Dermis blood vessel endothelial cell (primary cell): ENCODE measurements around the gene ADAMTS12. TPM values are rescaled to one million over a fixed set of nuclear protein-coding genes. Genes with fewer than 3 reads are reported as not detected.
A peak's percentile ranks its signal among the peaks of the same experiment; 100 is the strongest.
"Not testable (repeated sequence)": the region's sequence is repeated elsewhere in the genome, so short reads cannot be mapped to it uniquely, and the experiment has no call there.

Experiments used
- DNase-seq: peaks from one replicate; pipeline ENCODE4 v3.0.0; 2010
- total RNA-seq: library from RNA; depleted of rRNA; stranded (reverse); fragments of >200 nt; gene quantifications from 2 replicates; pipeline ENCODE4 v1.2.3, GENCODE V29; 2014

ADAMTS12 gene
- total RNA-seq, 1 donor from 2014 or later, result 1.0 TPM

GRCh38 chr5:33515366-33515765, 376.4 kb downstream of the ADAMTS12 start:
- not testable (repeated sequence) for DNase-seq

DNA sequence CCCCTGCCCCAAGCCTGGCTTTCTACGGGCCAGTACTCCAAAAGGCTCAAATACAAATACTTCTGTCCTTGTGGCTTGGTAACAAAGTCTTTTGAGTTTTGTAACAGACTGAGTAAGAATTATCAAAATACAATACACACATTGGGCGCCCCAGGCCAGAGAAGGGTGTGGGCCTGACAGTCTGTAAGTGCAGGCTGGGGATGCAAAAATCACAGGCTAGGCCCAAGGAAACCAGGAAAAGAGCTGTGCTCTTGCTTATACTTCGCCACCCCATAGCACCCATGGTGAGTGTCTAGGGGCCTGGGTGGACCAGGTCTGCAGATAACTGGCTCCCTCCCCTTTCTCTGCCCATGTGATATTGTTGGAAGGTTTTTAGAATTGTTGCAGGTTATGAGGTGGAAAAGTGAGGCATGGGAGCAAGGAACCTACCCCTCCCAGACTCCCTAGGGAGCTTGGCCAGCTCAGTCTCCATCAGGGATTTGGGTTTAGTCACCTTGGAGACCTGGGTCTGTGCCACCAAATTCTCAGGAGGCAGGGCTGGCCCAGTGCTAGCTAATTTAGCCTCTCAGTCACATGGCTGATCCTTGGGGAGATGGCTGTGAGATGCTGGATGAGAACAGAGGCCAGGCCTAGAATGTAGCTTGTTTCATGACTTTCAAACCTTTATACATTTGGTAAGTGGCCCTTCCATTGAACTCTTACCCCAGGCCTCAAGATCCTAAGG, 378.2 kb downstream of the ADAMTS12 start:
- no peak for DNase-seq

DNA sequence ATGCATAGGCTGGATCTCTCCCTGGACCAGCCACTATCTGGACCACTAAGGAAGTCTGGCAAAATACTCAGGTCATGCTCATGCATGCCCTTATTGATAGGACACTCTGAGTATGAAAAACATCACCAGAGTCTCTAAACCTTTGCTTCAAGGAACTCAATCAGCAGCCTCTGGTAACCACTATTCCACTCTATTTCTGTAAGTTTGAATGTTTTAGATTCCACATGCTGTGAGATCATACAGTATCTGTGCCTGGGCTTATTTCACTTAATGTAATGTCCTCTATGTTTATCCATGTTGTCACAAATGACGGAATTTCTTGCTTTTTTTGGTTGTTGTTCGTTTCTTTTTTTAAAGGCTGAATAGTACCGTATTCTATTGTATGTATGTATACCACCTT, 382.8 kb downstream of the ADAMTS12 start:
- DNase-seq, result no peak

DNA sequence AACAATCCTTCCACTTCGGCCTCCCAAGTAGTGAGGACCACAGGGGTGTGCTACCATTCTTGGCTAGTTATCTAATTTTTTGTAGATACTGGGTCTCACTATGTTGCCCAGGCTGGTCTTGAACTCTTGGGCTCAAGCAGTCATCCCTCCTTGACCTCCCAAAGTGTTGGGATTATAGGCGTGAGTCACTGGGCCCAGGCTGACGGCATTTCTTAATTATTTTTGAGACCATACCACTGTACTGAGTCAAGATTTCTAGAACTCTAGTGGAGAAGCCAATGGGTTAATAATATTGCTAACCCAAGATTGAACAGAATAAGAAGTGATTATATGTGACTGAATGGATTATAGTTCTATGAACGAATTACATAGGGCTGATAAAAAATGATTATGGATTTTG, 384.4 kb downstream of the ADAMTS12 start:
- DNase-seq, result no peak

DNA sequence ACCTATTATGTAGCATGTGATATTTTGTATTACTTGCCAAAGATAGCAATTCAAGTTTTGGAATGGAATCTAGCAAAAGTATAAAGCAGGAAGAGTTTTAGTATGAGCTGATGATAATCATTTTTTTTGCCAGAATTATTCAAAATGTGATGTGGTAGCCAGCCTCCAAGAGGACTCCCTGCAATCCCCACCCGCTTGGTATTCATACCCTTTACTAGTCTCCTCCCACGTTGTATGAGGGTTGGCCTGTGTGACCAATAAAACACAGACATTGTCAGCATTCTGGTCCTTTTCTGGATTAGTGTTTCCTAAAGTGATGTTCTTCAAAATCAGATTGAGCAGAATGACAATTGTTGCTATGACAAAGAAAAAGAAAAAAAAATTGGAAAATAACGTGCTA, 387.2 kb downstream of the ADAMTS12 start:
- DNase-seq, result no peak

GRCh38 chr5:33501899-33502298, 389.9 kb downstream of the ADAMTS12 start:
- no peak for DNase-seq

GRCh38 chr5:33501260-33501659, 390.5 kb downstream of the ADAMTS12 start:
- DNase-seq, result no peak

DNA sequence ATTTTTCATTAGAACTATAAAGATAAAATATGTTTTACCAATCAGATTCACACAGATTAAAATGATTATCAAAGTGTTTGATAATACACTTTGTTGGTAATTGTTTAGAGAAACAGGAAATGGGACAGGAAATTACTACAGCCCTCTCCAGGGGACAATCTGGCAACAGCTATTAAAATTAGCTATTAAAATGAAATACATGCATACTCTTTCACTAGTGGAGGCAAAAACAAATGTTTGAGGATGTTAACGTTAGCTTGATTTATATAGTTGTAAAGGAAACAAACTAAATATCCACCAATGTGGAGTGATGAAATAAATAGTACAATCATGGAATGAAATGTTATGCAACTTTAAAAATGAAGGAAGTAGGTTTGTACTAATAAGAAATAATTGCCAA, 397.3 kb downstream of the ADAMTS12 start:
- peak; percentile 9 for DNase-seq

- DNase-seq, result no peak
These were observed 399.8 kb downstream of the ADAMTS12 start for GRCh38 chr5:33491941-33492340.

- no peak for DNase-seq
These were observed 401.6 kb downstream of the ADAMTS12 start for GRCh38 chr5:33490071-33490665.

- no peak for DNase-seq
These were observed 402.2 kb downstream of the ADAMTS12 start for GRCh38 chr5:33489481-33490067.

GRCh38 chr5:33488558-33489355, 403.0 kb downstream of the ADAMTS12 start:
- DNase-seq, result no peak

- no peak for DNase-seq
These were observed 404.6 kb downstream of the ADAMTS12 start for GRCh38 chr5:33487236-33487635.

DNA sequence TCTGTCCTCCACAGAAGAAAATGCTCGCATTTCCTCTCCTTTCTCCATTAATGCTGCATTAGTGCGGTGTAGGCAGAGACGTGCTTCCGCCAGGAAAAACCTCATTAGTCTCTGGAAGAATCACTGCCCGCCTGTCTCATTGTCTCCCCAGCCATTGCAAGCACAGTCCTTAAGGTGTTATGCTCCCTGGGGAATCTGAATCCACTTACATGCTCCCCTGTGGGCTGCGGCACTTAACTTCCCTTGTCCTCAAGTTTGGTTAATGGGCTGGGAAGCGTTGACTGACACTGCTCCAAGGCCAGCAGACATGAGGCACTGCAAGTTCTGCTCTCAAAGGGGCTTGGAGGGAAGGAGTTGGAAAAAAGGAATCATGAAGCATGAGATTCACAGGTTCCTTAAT, 409.5 kb downstream of the ADAMTS12 start:
- DNase-seq, result no peak

- DNase-seq, result no peak
These were observed 410.9 kb downstream of the ADAMTS12 start for GRCh38 chr5:33480876-33481275.

GRCh38 chr5:33479311-33479710, 412.5 kb downstream of the ADAMTS12 start:
- no peak for DNase-seq

DNA sequence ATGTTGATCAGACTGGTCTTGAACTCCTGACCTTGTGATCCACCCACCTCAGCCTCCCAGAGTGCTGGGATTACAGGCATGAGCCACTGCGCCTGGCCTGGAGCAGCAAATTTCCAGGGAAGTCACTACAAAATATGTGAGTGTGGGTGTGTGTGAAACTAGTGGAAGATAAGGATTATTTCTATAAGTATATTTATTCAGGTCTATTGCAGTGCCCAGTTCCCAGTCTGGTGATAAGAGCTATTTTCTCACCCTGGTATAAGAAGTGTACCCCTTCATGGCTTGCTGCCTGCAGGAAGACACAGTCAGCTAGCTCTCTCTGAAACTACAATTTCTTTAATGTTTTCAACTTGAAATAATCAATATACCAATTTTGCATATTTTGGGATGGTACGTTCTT, 414.0 kb downstream of the ADAMTS12 start:
- no peak for DNase-seq

DNA sequence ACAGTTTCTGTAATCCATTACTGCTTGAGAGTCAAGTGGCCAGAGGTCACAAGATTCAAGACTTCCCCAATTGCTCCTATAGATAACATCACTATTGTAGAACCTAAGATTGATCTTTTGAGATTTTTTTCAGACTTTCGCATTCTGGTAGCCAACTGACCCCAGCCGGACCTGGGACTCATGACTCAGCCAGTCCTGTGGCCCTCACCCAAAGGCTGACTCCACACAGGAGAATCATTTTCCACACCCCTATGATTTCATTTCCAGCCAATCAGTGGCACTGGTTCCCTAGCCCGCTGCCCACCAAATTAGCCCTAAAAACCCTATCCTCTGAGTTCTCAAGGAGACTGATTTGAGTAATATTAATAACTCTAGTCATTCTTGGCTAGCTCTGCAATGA, 414.8 kb downstream of the ADAMTS12 start:
- DNase-seq, result no peak

- DNase-seq, result no peak
These were observed 416.1 kb downstream of the ADAMTS12 start for GRCh38 chr5:33475706-33476105.

DNA sequence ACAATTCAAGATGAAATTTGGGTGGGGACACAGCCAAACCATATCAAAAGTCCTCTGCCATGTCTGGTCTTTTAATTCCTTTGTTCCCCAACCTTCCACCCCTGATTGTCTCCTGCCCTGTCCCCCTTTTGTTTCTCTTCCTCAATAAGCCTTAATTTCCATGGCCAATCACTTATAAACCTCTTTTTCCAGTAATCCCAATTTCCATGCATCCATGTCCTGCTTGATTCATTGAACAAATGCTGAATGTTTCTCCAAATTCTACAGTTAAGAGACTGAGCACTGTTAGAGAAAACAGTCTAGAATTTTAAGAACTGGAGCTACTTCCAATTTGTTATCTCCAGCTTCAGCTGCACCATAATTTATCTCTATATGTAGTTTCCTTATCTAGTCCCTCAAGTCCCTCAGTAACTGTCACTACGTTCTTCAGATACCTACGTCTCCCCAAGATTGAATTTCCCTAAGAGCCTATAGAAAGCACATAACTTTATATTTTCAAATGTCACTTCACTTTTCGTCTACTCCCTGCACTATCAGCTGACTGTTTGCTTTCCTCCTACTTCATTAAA, 416.8 kb downstream of the ADAMTS12 start:
- no peak for DNase-seq

DNA sequence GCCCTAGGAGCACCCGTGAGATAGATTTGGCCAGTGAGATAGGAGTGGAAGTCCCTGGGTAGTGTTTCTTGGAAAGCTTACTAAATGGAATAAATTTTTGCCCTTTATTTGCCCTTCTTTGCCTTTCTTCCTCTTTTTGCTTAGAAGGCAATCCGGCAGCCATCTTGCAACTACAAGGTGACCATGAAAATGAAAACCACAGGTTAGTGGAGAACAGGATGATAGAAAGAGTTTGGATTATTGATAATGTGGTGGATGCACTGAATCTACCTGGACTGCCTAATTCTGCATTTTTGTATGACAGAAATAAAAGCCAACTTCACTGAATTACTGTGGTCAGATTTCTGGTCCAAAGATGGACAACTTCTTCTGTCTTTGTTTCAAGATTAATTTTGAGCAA, 417.8 kb downstream of the ADAMTS12 start:
- DNase-seq, result no peak
